ENCODE measurements around the gene CBX1.

DNA sequence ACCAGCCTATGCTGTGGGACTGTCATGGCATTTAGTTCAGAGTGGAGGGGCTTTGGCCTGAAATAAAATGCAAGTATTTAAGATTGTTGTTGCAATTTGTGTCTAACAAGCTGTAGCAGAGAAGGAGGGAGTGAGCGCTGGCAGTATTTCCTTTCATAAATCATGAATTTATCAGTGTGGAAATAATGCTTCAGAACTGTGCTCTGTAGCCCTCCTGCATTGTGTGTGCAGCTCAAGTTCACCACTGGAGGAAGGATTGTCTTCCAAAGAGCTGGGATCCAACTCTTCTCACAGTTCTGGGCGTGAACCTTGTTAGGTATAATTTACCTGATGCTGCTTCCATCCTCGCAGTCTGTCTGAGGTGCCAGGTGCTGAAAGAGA, 21.4 kb upstream of the CBX1 start:
- no peak for TF ChIP-seq PHF8 (IDR thresholded peaks at IDR 0.05; ENCODE audit: borderline replicate concordance, low read depth)
- TF ChIP-seq POLR2A (IDR thresholded peaks at IDR 0.05; ENCODE audit: low read length), result no peak
- no peak for TF ChIP-seq BHLHE40 (IDR thresholded peaks at IDR 0.05; ENCODE audit: low read depth, low read length)
- no peak for TF ChIP-seq SMC3 (IDR thresholded peaks at IDR 0.05)
- no peak for TF ChIP-seq RAD21 (conservative IDR thresholded peaks at IDR 0.05 in 1 of 2, IDR thresholded peaks at IDR 0.05 in 1 of 2)
- TF ChIP-seq, protein P1, sequence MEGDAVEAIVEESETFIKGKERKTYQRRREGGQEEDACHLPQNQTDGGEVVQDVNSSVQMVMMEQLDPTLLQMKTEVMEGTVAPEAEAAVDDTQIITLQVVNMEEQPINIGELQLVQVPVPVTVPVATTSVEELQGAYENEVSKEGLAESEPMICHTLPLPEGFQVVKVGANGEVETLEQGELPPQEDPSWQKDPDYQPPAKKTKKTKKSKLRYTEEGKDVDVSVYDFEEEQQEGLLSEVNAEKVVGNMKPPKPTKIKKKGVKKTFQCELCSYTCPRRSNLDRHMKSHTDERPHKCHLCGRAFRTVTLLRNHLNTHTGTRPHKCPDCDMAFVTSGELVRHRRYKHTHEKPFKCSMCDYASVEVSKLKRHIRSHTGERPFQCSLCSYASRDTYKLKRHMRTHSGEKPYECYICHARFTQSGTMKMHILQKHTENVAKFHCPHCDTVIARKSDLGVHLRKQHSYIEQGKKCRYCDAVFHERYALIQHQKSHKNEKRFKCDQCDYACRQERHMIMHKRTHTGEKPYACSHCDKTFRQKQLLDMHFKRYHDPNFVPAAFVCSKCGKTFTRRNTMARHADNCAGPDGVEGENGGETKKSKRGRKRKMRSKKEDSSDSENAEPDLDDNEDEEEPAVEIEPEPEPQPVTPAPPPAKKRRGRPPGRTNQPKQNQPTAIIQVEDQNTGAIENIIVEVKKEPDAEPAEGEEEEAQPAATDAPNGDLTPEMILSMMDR (IDR thresholded peaks at IDR 0.05), result no peak
- no peak for TF ChIP-seq RFX5 (IDR thresholded peaks at IDR 0.05)
- no peak for TF ChIP-seq EP300 (IDR thresholded peaks at IDR 0.05)
- TF ChIP-seq TP53 (CRISPR knock-in tag; IDR thresholded peaks at IDR 0.05), result no peak
- no peak for TF ChIP-seq HDAC2 (IDR thresholded peaks at IDR 0.05)
- no peak for TF ChIP-seq JUNB (IDR thresholded peaks at IDR 0.05)
- TF ChIP-seq NPAS2 (CRISPR knock-in tag; IDR thresholded peaks at IDR 0.05; ENCODE audit: borderline replicate concordance), result no peak
- TF ChIP-seq ESRRA (IDR thresholded peaks at IDR 0.05; ENCODE audit: borderline replicate concordance, low read length), result no peak
- TF ChIP-seq CHD2 (IDR thresholded peaks at IDR 0.05; ENCODE audit: low read length, partially characterized antibody), result no peak

All from A549 (cell line).